Raji (cell line): ENCODE data around the gene STK32B.

ENCODE experiments used
- POLR2A ChIP-seq: IDR thresholded peaks from 2 replicates; pipeline ENCODE4 v1.6.1; 2011; ENCODE audit warnings: low read depth, low read length, control low read depth; ENCODE audit not compliant: insufficient read depth

STK32B gene

DNA sequence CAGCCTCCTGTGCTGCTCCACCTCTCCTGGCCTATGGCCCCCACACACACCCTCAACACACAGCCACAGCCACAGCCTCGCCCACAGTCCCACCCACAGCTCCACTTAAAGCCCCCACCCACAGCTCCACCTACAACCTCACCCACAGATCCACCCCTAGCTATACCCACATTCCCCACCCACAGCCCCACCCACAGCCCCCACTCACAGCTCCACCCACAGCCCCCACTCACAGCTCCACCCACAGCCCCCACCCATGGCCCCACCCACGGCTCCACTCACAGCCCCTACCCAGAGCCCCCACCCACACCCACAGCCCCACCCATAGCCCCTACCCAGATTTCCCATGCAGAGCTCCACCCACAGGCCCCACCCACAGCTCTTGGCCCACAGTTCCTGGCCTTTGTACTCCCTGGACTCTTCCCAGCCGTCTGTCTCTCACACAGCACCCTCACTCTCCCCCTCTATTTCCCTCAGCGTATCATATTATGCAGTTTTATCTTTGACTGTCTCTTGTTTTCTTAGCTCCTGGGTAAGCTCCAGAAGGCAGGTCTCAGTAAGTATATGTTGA, 334.5 kb downstream of the STK32B start:
- no peak for TF ChIP-seq POLR2A

DNA sequence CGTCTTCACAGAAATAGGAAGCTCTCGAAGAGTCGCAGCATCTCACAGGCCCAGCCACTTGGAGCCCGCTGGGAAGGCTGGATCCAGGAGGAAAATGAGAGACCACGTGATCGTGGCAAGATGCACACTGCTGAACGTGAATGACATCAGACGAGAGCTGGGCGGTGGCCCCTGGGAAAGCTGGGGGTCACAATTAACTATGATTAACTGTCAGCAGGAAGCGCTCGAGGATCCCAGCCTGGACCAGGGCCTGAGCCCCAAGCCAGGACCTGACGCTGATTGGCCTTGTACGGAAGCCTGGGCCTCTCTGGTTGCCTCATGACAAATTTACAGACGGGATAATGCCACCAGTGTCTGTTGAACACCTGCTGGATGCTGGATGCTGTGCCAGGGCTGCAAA, 335.6 kb downstream of the STK32B start:
- no peak for TF ChIP-seq POLR2A

GRCh38 chr4:5387457-5387856, 336.2 kb downstream of the STK32B start:
- no peak for TF ChIP-seq POLR2A

- TF ChIP-seq POLR2A = no peak
Observed at GRCh38 chr4:5389756-5390310, 338.6 kb downstream of the STK32B start.

- no peak for TF ChIP-seq POLR2A
Observed at GRCh38 chr4:5391492-5391891, 340.2 kb downstream of the STK32B start.

DNA sequence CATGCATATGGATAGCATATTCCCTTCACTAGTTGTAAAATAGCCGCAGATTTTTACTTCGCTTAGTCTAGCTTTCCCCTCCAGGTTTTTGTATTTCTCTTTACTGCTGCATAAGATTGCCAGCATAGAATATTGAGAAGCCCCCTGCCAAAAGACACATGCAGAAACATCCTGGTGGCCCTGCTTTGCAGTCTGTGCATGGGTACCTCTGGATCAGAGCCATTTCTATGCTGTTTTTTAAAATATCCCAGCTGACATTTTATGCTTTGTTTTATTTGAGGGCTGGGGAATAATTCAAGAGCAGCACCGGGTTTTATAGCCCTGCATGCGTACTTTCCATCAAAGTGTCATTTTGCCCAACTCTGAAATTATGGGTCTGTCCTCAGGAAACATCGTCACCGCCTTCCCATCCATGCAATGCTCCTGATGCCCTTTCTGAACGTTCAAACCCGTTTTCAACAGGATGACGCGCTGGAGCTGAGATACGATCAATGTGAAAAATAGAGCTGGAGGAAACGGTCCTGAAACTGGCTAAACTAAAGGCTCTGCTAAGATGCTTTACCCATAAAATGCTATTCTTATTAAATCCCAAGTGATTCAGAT, 342.7 kb downstream of the STK32B start:
- no peak for TF ChIP-seq POLR2A

DNA sequence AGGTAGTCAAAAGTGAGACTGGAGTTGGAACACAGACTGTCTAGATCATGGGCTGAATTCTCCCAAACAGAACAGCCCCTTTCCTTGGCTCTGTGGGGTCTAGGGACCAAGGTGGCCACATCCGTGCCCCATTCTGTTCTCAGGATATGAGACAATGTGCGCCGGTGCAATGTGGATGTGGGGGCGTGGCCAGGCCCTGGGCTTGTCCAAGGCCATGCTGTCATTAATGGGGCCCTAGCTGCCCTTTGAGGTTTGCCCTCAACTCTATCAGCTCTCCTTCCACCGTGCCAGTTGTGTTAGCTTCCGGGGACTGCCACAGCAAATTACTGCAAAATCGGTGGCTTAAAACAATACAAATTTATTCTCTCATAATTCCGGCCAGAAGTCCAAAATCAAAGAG, 344.5 kb downstream of the STK32B start:
- no peak for TF ChIP-seq POLR2A

DNA sequence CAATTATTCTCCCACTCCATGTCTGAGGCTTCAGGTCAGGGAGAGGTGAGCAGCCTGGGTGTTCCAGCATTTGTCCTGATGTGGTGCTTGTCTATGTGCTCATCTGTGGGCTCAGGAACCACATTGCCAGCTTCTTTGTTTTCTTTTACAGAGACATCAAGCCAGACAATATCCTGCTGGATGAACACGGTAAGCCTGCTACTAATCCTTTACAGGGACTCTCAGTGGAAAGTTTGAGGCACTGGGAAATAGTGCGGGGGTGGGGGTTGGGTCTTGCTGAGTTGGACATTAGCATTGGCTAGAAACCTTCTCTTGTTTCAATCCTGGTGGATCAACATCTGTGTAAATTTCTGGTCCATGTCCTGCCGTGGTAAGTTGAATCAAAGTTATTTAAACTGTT, 346.8 kb downstream of the STK32B start:
- no peak for TF ChIP-seq POLR2A

- TF ChIP-seq POLR2A = no peak
Observed at GRCh38 chr4:5399124-5399523, 347.8 kb downstream of the STK32B start.

DNA sequence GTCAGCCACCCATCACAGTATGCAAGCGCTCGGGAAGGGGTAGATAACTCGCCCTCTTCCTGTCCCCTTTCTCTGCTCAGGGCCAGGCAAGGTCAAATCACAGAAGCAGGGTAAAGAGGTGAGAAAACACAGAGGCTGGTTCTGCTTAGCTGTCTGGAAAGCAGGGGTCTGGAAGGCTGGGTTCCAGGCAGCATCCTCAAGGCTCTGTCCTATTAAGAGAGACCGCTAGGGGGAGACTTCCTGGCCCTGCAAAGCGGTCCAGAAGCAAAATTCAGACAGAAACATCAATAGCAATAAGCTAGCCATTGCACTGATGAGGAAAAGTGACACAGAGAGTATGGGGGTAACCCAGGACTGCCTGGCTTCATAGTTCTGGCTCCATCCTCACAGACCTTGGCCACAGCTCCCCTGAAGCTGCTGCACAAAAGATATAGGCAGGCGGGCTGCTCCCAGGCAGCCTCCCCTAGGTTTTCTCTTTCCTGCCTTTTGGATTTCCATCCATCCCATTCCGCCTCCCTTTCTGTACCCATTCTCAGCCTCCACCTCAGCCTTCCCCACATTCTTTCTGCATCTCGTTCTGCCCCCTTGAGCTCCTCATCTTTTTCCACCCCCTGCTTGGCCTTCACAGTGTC, 348.6 kb downstream of the STK32B start:
- no peak for TF ChIP-seq POLR2A

- no peak for TF ChIP-seq POLR2A
Observed at GRCh38 chr4:5403746-5404497, 352.6 kb downstream of the STK32B start.

- no peak for TF ChIP-seq POLR2A
Observed at GRCh38 chr4:5409237-5409636, 358.0 kb downstream of the STK32B start.

DNA sequence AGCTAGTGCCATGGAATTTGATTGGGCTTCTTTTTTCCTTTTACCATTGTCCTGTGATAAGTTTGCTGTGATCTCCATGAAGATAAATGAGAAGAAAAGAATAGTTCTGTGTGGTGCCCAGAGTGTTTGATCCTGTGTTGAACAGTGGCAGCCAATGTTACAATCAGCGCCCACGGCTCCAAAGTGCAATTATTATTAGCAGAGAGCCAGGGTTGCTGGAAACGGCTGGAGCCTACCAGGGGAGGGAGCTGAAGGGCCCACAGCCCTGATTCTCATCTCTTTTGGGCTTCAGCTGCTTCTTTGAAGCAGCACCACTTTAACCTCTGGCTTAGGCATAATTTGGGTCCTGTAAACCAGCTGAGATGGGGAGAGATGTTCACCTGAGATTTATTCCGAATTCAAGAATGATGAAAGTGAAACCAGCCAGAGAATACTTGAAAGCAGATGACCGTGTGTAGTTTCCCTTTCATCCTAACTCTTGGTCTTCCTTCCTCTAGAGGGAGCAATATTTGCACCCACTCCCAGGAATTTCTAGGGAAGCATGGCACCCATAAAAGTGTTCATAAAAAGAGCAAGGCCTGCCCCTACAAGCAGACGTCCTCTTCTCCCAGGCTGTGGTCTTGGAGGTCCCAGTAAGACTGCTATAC, 358.8 kb downstream of the STK32B start:
- TF ChIP-seq POLR2A = no peak

DNA sequence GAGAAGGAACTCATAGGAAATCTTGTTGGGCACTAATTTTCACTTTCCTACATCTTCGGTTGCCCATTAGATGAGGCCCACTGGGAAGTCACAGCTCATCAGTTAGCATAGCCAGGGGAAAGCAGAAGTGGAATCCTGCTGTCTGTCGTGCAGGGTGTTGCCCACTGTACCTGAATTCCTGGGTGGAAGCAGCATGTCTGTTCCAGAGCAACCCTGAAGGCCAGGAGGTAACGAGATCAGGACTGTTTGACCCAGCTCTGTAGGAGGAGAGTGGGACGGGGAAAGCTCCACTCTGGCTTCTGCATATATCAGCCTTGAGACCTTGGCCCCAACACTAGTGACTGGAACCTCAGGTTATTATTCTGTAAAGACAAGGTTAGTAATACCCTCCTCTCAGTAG, 361.0 kb downstream of the STK32B start:
- no peak for TF ChIP-seq POLR2A

DNA sequence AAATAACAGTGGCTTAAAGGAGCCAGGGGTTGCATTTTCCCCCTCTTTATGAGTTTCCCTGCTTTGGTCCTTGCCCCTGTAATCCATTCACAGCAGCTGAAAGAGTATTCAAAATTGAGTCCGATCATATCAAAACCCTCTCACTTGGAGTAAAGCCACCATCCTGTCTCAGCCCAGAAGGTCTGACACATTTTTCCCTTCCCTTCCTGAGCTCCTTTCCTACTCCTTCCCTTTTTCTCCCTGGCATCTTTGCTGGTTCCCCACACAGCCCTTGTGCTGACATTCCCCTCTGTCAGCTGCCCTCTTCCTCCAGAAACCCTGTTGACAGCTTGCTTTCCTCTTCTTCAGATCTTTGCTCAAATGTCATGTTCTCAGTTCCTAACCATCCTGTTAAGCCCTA, 361.5 kb downstream of the STK32B start:
- TF ChIP-seq POLR2A = no peak
